B cell (primary cell): ENCODE measurements around the gene HMX2. TPM values are rescaled to one million over a fixed set of nuclear protein-coding genes. Genes with fewer than 3 reads are reported as not detected.

ENCODE experiments used
- ATAC-seq: fragments of 200-7000 bp; cut with Tn5 transposase; one replicate; pipeline ENCODE4 v1.10.0; 2021; ENCODE audit warnings: low read depth, mild to moderate bottlenecking, moderate number of reproducible peaks, moderate library complexity
- CTCF ChIA-PET: fragments of 350-600 bp; sonication (Branson Sonifier 250); formaldehyde crosslinking; loops from one replicate; lab custom pipeline; 2021; ENCODE audit warnings: antibody characterized with exemption, inconsistent platforms; lab: Charles Lee
- POLR2A ChIA-PET: fragments of 350-600 bp; sonication (Branson Sonifier 250); formaldehyde crosslinking; loops from one replicate; lab custom pipeline; 2021; ENCODE audit warnings: antibody characterized with exemption; lab: Charles Lee
- DNase-seq: peaks from one replicate; pipeline ENCODE4 v3.0.0; 2013
- H2AFZ ChIP-seq: 2 replicates; pipeline ENCODE4 v1.6.1; 2012; ENCODE audit warnings: mild to moderate bottlenecking, low read depth, low read length; ENCODE audit not compliant: insufficient read depth, poor library complexity, severe bottlenecking
- H3K27ac ChIP-seq, 2 donors: 1 replicate in 1 of 2; 2 replicates in 1 of 2; pipeline ENCODE4 v1.5.1; 2012 to 2013; ENCODE audit warnings: low read length in 2 of 2, mild to moderate bottlenecking in 2 of 2, moderate library complexity in 1 of 2
- H3K27me3 ChIP-seq, 4 experiments: fragments of 200-600 bp in 1 of 4; sonication (generic) in 1 of 4; replicated peaks in 1 of 4; 1 replicate in 2 of 4; 2 replicates in 2 of 4; pipeline versions ENCODE4 v1.6.1 to v1.7.0; 2013 to 2016; ENCODE audit warnings: low read length in 3 of 4, mild to moderate bottlenecking in 2 of 4, mixed read lengths in 1 of 4, moderate library complexity in 1 of 4; ENCODE audit not compliant: insufficient read depth in 4 of 4, control insufficient read depth in 3 of 4; ENCODE audit errors: control extremely low read depth in 1 of 4
- H3K36me3 ChIP-seq, 2 experiments: replicated peaks in 1 of 2; 1 replicate in 1 of 2; 2 replicates in 1 of 2; pipeline versions ENCODE4 v1.6.1 to v1.7.1; 2013; ENCODE audit warnings: low read length in 1 of 2; ENCODE audit not compliant: insufficient read depth in 2 of 2, control insufficient read depth in 1 of 2; ENCODE audit errors: control extremely low read depth in 1 of 2, extremely low read depth in 1 of 2
- H3K4me1 ChIP-seq, 2 donors: fragments of 200-600 bp in 1 of 2; sonication (generic) in 1 of 2; 1 replicate in 1 of 2; 2 replicates in 1 of 2; pipeline versions ENCODE4 v1.5.1 to v1.6.1; 2013 to 2017; ENCODE audit warnings: low read length in 2 of 2; ENCODE audit not compliant: control insufficient read depth in 2 of 2, insufficient read depth in 2 of 2
- H3K4me2 ChIP-seq: replicated peaks from 2 replicates; pipeline ENCODE3; 2012; ENCODE audit warnings: mild to moderate bottlenecking, low read depth, low read length; ENCODE audit not compliant: poor library complexity, severe bottlenecking
- H3K4me3 ChIP-seq, 5 experiments: fragments of 200-600 bp in 1 of 5; sonication (generic) in 1 of 5; 1 replicate in 3 of 5; 2 replicates in 2 of 5; pipeline versions ENCODE4 v1.5.1 to v1.7.0; 2011 to 2016; ENCODE audit warnings: low read length in 4 of 5, mild to moderate bottlenecking in 4 of 5, low read depth in 2 of 5, control low read depth in 1 of 5, moderate library complexity in 1 of 5; ENCODE audit not compliant: insufficient read depth in 1 of 5; ENCODE audit errors: control extremely low read depth in 1 of 5, extremely low read depth in 1 of 5
- H3K79me2 ChIP-seq: fragments of 200-600 bp; sonication (generic); one replicate; pipeline ENCODE4 v1.6.0; 2016; ENCODE audit warnings: low read length; ENCODE audit not compliant: control insufficient read depth, insufficient read depth
- H3K9ac ChIP-seq: fragments of 200-600 bp; sonication (generic); 2 replicates; pipeline ENCODE4 v1.6.1; 2017; ENCODE audit warnings: mild to moderate bottlenecking, low read length, moderate library complexity
- H3K9me3 ChIP-seq, 3 donors: one replicate each; pipeline versions ENCODE4 v1.6.1 to v1.7.1; 2013; ENCODE audit warnings: low read length in 2 of 3; ENCODE audit not compliant: control insufficient read depth in 2 of 3, insufficient read depth in 1 of 3; ENCODE audit errors: control extremely low read depth in 1 of 3
- H4K20me1 ChIP-seq: 2 replicates; pipeline ENCODE4 v1.6.0; 2012; ENCODE audit warnings: mild to moderate bottlenecking, low read length; ENCODE audit not compliant: insufficient read depth, control insufficient read depth, poor library complexity, severe bottlenecking
- H3K27ac Mint-ChIP-seq: one replicate; pipeline ENCODE4 v1.8.0; 2021; ENCODE audit warnings: mixed read lengths
- H3K27me3 Mint-ChIP-seq: one replicate; pipeline ENCODE4 v1.8.0; 2021; ENCODE audit warnings: mixed read lengths
- H3K4me1 Mint-ChIP-seq: one replicate; pipeline ENCODE4 v1.8.0; 2021; ENCODE audit warnings: mixed read lengths
- H3K4me3 Mint-ChIP-seq: one replicate; pipeline ENCODE4 v1.8.0; 2021; ENCODE audit warnings: mixed read lengths
- H3K9me3 Mint-ChIP-seq: one replicate; pipeline ENCODE4 v1.8.0; 2022; ENCODE audit warnings: mixed read lengths; ENCODE audit not compliant: insufficient read depth
- EZH2 ChIP-seq: IDR thresholded peaks from 2 replicates; pipeline ENCODE4 v1.6.1; 2012; ENCODE audit warnings: borderline replicate concordance, low read depth, mild to moderate bottlenecking, moderate library complexity, low read length; ENCODE audit not compliant: insufficient read depth, poor library complexity, severe bottlenecking
- WGBS: methylation state at CpG from one replicate; pipeline ENCODE4 v1.1.5; 2013; ENCODE audit warnings: missing lambda C conversion rate; ENCODE audit not compliant: insufficient coverage; 5-methylcytosine and 5-hydroxymethylcytosine counted together
- intact Hi-C: fragments of 100-400 bp; cut with micrococcal nuclease; formaldehyde crosslinking; loops from one replicate; pipeline ENCODE4 v1.10.0; 2022
- polyA plus RNA-seq: library from polyadenylated mRNA; depleted of rRNA; stranded (reverse); fragments of >200 nt; gene quantifications from 2 replicates; pipeline ENCODE4 v1.2.3, GENCODE V29; 2012
- total RNA-seq, 2 donors: library from RNA; stranded (reverse); fragments of 120-200 nt in 1 of 2; gene quantifications; 1 replicate in 1 of 2; 2 replicates in 1 of 2; pipeline versions ENCODE4 v1.2.3 to v1.2.4, GENCODE V29; 2013 to 2022
- TF ChIP-seq, protein P1 (sequence below): fragments of 200-600 bp; IDR thresholded peaks from one replicate; pipeline ENCODE4 v1.8.0; 2022; ENCODE audit warnings: antibody characterized with exemption, mild to moderate bottlenecking

Gene HMX2
- total and polyA plus RNA-seq, 2 donors (not counting 1 experiment from before 2014, with no cell fraction given) = not detected

- H3K4me1 ChIP-seq = peaks cover 49 to 57% of the 10 kb centered on the region in 2 donors
These were observed 14.2 kb upstream of the HMX2 start for GRCh38 chr10:123133541-123134342.

More at GRCh38 chr10:123133541-123134342, 14.2 kb upstream of the HMX2 start:
- no peaks in the 10 kb centered on the region for H3K9me3 Mint-ChIP-seq
- Histone ChIP-seq H3K4me3 (no peak overlapping the region), H4K20me1 (no peaks in the 10 kb centered on the region), H2AFZ (peak overlapping the region; percentile 34), H3K36me3 (no peaks in the 10 kb centered on the region), H3K27ac (no peak overlapping the region), H3K79me2 (no peaks in the 10 kb centered on the region), H3K27me3 (peaks cover 0 to 88% (median 71%) of the 10 kb centered on the region in 4 experiments), H3K4me2 (peak overlapping the region; percentile 83), H3K9me3 (peaks cover 3 to 58% (median 18%) of the 10 kb centered on the region in 3 donors), H3K9ac (no peak overlapping the region)
- peaks cover 33% of the 10 kb centered on the region for H3K4me1 Mint-ChIP-seq
- H3K27ac Mint-ChIP-seq = peak overlapping the region; percentile 84
- WGBS = 12% methylated on average over 25 of the region's 40 CpGs
- peak overlapping the region; percentile 57 for H3K4me3 Mint-ChIP-seq
- ChIA-PET POLR2A (interaction anchor here (1.3 kb wide), 1 partner anchor 16 kb away, joined by 3 read pairs; no protein-coding TSS in a partner anchor), CTCF (interaction anchor here (0.9 to 4.3 kb wide), 10 partner anchors 11 to 430 kb away, joined by 3 to 32 read pairs (median 4); partner anchors contain the start of gene BUB3)
- no peak for ATAC-seq
- peaks cover 65% of the 10 kb centered on the region for H3K27me3 Mint-ChIP-seq
- DNase-seq = peak; percentile 48
- intact Hi-C loops = loop anchor here (1.0 kb wide), 1 partner anchor 16 kb away; no protein-coding TSS in a partner anchor
- TF ChIP-seq EZH2 = no peak
- TF ChIP-seq, protein P1, sequence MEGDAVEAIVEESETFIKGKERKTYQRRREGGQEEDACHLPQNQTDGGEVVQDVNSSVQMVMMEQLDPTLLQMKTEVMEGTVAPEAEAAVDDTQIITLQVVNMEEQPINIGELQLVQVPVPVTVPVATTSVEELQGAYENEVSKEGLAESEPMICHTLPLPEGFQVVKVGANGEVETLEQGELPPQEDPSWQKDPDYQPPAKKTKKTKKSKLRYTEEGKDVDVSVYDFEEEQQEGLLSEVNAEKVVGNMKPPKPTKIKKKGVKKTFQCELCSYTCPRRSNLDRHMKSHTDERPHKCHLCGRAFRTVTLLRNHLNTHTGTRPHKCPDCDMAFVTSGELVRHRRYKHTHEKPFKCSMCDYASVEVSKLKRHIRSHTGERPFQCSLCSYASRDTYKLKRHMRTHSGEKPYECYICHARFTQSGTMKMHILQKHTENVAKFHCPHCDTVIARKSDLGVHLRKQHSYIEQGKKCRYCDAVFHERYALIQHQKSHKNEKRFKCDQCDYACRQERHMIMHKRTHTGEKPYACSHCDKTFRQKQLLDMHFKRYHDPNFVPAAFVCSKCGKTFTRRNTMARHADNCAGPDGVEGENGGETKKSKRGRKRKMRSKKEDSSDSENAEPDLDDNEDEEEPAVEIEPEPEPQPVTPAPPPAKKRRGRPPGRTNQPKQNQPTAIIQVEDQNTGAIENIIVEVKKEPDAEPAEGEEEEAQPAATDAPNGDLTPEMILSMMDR = no peak
